Neural cell (in vitro differentiated cells): Measurements from ENCODE around the gene SDK1. TPM values are rescaled to one million over a fixed set of nuclear protein-coding genes. Genes with fewer than 3 reads are reported as not detected.
"Not testable (repeated sequence)": the region's sequence is repeated elsewhere in the genome, so short reads cannot be mapped to it uniquely, and the experiment has no call there.

ENCODE experiments used
- H2AFZ ChIP-seq: fragments of 200-600, 300-800 bp; sonication (generic), shearing (Covaris generic); 2 replicates; pipeline ENCODE4 v1.6.0; 2014; ENCODE audit warnings: low read depth, mild to moderate bottlenecking, antibody characterized with exemption, low read length, moderate library complexity
- H3F3A ChIP-seq: fragments of 200-600 bp; shearing (Covaris generic); 2 replicates; pipeline ENCODE4 v1.6.1; 2016; ENCODE audit warnings: mild to moderate bottlenecking, moderate library complexity, mixed read lengths, antibody characterized with exemption, low read length; ENCODE audit not compliant: insufficient read depth, poor library complexity, severe bottlenecking
- H3K27ac ChIP-seq: fragments of 200-600, 300-800 bp; sonication (generic), shearing (Covaris generic); 2 replicates; pipeline ENCODE4 v1.5.1; 2014; ENCODE audit warnings: mild to moderate bottlenecking, low read length, moderate library complexity
- H3K27me3 ChIP-seq: fragments of 300-800, 200-600 bp; sonication (generic), shearing (Covaris generic); 2 replicates; pipeline ENCODE4 v1.6.0; 2014; ENCODE audit warnings: mild to moderate bottlenecking, low read depth, low read length, moderate library complexity; ENCODE audit not compliant: insufficient read depth
- H3K36me3 ChIP-seq: fragments of 300-800, 200-600 bp; sonication (generic), shearing (Covaris generic); 2 replicates; pipeline ENCODE4 v1.5.1; 2014; ENCODE audit warnings: mild to moderate bottlenecking, antibody characterized with exemption, low read length, moderate library complexity; ENCODE audit not compliant: insufficient read depth
- H3K4me2 ChIP-seq: fragments of 300-800, 200-600 bp; sonication (generic), shearing (Covaris generic); 2 replicates; pipeline ENCODE4 v1.6.0; 2014; ENCODE audit warnings: mild to moderate bottlenecking, low read length
- H3K4me3 ChIP-seq: fragments of 300-800, 200-600 bp; sonication (generic), shearing (Covaris generic); 2 replicates; pipeline ENCODE4 v1.5.1; 2014; ENCODE audit warnings: mild to moderate bottlenecking, low read length, moderate library complexity
- H3K79me2 ChIP-seq: fragments of 200-600 bp; shearing (Covaris generic); replicated peaks from 2 replicates; pipeline ENCODE4 v1.6.0; 2014; ENCODE audit warnings: mild to moderate bottlenecking, low read length, moderate library complexity; ENCODE audit not compliant: insufficient read depth
- H3K9ac ChIP-seq: fragments of 300-800, 200-600 bp; sonication (generic), shearing (Covaris generic); 2 replicates; pipeline ENCODE4 v1.6.1; 2016; ENCODE audit warnings: mild to moderate bottlenecking, low read length, mixed read lengths
- H3K9me2 ChIP-seq: fragments of 200-600 bp; shearing (Covaris generic); 2 replicates; pipeline ENCODE4 v1.6.1; 2016; ENCODE audit warnings: mild to moderate bottlenecking, low read length, mixed read lengths; ENCODE audit not compliant: insufficient read depth
- H3K9me3 ChIP-seq: fragments of 200-600, 300-800 bp; sonication (generic), shearing (Covaris generic); 2 replicates; pipeline ENCODE4 v1.6.1; 2016; ENCODE audit warnings: mild to moderate bottlenecking, mixed run types, low read length, moderate library complexity, mixed read lengths
- H4K20me1 ChIP-seq: fragments of 200-600 bp; shearing (Covaris generic); 2 replicates; pipeline ENCODE4 v1.6.1; 2016; ENCODE audit warnings: mild to moderate bottlenecking, mixed run types; ENCODE audit not compliant: insufficient read depth
- EP300 ChIP-seq: fragments of 450-650 bp; conservative IDR thresholded peaks from 2 replicates; pipeline ENCODE4 v1.6.1; 2014; ENCODE audit warnings: antibody characterized with exemption, mild to moderate bottlenecking, moderate library complexity; ENCODE audit not compliant: poor library complexity, severe bottlenecking
- EZH2 ChIP-seq: fragments of 200-600, 300-800 bp; shearing (Covaris generic), sonication (generic); IDR thresholded peaks from 2 replicates; pipeline ENCODE4 v1.6.1; 2014; ENCODE audit warnings: antibody characterized with exemption, low read length, borderline replicate concordance, mild to moderate bottlenecking; ENCODE audit not compliant: insufficient read depth, poor library complexity, severe bottlenecking
- MXI1 ChIP-seq: fragments of 450-650 bp; conservative IDR thresholded peaks from 2 replicates; pipeline ENCODE4 v1.6.1; 2014; ENCODE audit warnings: antibody characterized with exemption, mild to moderate bottlenecking; ENCODE audit not compliant: poor library complexity, severe bottlenecking
- POLR2AphosphoS5 ChIP-seq: IDR thresholded peaks from 2 replicates; pipeline ENCODE4 v1.6.1; 2012
- RAD21 ChIP-seq: fragments of 450-650 bp; conservative IDR thresholded peaks from 2 replicates; pipeline ENCODE4 v1.6.1; 2014; ENCODE audit warnings: antibody characterized with exemption, mild to moderate bottlenecking, moderate library complexity
- REST ChIP-seq: IDR thresholded peaks from 2 replicates; pipeline ENCODE4 v1.6.1; 2012; ENCODE audit warnings: borderline replicate concordance
- SMC3 ChIP-seq: fragments of 450-650 bp; conservative IDR thresholded peaks from 2 replicates; pipeline ENCODE4 v1.6.1; 2014; ENCODE audit warnings: antibody characterized with exemption, mild to moderate bottlenecking, moderate library complexity; ENCODE audit not compliant: poor library complexity
- TAF1 ChIP-seq: IDR thresholded peaks from 2 replicates; pipeline ENCODE4 v1.6.1; 2012; ENCODE audit warnings: low read depth
- polyA plus RNA-seq: library from polyadenylated mRNA; depleted of rRNA; stranded (reverse); fragments of >200 nt; gene quantifications from 2 replicates; pipeline ENCODE4 v1.2.3, GENCODE V29; 2014
- TF ChIP-seq, protein P1 (sequence below): fragments of 450-650 bp; IDR thresholded peaks from 2 replicates; pipeline ENCODE4 v1.5.1; 2014; ENCODE audit warnings: antibody characterized with exemption, mild to moderate bottlenecking, moderate library complexity; ENCODE audit not compliant: poor library complexity, severe bottlenecking

Gene SDK1
- polyA plus RNA-seq, 1 donor from 2014 or later, result 2.7 TPM

DNA sequence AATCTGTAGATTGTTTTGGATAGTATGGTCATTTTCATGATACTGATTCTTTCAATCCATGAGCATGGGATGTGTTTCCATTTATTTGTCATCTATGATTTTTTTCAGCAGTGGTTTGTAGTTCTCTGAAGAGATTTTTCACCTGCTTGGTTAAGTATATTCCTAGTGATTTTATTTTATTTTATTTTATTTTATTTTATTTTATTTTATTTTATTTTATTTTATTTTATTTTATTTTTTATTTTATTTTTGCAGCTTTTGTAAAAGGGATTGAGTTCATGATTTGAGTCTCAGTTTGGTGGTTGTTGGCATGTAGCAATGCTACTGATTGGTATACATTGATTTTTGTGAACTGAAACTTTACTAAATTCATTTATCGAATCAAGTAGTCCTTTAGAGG is 404.2 kb downstream of the SDK1 start:
- TF ChIP-seq SMC3 (no peak), EP300 (no peak), EZH2 (no peak), MXI1 (no peak), REST (no peak), POLR2AphosphoS5 (no peak), TAF1 (no peak), RAD21 (no peak)
- TF ChIP-seq, protein P1, sequence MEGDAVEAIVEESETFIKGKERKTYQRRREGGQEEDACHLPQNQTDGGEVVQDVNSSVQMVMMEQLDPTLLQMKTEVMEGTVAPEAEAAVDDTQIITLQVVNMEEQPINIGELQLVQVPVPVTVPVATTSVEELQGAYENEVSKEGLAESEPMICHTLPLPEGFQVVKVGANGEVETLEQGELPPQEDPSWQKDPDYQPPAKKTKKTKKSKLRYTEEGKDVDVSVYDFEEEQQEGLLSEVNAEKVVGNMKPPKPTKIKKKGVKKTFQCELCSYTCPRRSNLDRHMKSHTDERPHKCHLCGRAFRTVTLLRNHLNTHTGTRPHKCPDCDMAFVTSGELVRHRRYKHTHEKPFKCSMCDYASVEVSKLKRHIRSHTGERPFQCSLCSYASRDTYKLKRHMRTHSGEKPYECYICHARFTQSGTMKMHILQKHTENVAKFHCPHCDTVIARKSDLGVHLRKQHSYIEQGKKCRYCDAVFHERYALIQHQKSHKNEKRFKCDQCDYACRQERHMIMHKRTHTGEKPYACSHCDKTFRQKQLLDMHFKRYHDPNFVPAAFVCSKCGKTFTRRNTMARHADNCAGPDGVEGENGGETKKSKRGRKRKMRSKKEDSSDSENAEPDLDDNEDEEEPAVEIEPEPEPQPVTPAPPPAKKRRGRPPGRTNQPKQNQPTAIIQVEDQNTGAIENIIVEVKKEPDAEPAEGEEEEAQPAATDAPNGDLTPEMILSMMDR, result no peak
- Histone ChIP-seq H3F3A (no peaks in the 10 kb centered on the region), H4K20me1 (no peaks in the 10 kb centered on the region), H3K9me3 (no peaks in the 10 kb centered on the region), H3K9ac (no peak overlapping the region), H3K36me3 (no peaks in the 10 kb centered on the region), H3K27ac (no peak overlapping the region), H3K27me3 (no peaks in the 10 kb centered on the region), H3K4me2 (no peak overlapping the region), H2AFZ (no peak overlapping the region), H3K4me3 (no peak overlapping the region), H3K9me2 (no peaks in the 10 kb centered on the region), H3K79me2 (no peaks in the 10 kb centered on the region)

DNA sequence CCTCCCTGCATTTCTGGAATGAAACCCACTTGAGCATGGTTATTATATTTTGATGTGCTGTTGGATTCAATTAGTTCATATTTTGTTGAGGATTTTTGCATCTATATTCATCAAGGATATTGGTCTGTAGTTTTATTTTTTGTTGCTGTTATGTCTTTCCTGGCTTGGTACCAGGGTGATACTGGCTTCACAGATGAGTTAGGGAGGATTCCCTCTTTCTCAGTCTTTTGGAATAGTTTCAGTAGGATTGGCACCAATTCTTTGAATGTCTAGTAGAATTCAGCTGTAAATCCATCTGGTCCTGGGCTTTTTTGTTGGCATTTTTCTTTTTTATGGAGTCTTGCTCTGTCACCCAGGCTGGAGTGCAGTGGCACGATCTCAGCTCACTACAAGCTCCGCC is 405.0 kb downstream of the SDK1 start:
- H3K27ac ChIP-seq, H2AFZ ChIP-seq, H3K9me2 ChIP-seq, H3K4me2 ChIP-seq, H4K20me1 ChIP-seq, H3K4me3 ChIP-seq, H3F3A ChIP-seq, H3K79me2 ChIP-seq, H3K9me3 ChIP-seq, H3K27me3 ChIP-seq, H3K9ac ChIP-seq, H3K36me3 ChIP-seq: not testable (repeated sequence)

GRCh38 chr7:3710122-3710521 is 409.1 kb downstream of the SDK1 start:
- no peaks in the 10 kb centered on the region for H3K79me2 ChIP-seq
- no peaks in the 10 kb centered on the region for H3K36me3 ChIP-seq
- no peaks in the 10 kb centered on the region for H4K20me1 ChIP-seq
- H2AFZ ChIP-seq, result no peak overlapping the region
- no peaks in the 10 kb centered on the region for H3K9me2 ChIP-seq
- no peaks in the 10 kb centered on the region for H3K9me3 ChIP-seq
- no peak overlapping the region for H3K4me3 ChIP-seq
- H3F3A ChIP-seq, result no peaks in the 10 kb centered on the region
- H3K4me2 ChIP-seq, result no peak overlapping the region
- no peak overlapping the region for H3K27ac ChIP-seq
- no peak overlapping the region for H3K9ac ChIP-seq
- H3K27me3 ChIP-seq, result no peaks in the 10 kb centered on the region
- TF ChIP-seq TAF1 (no peak), SMC3 (no peak), EZH2 (no peak), MXI1 (no peak), EP300 (no peak), REST (no peak), RAD21 (no peak), POLR2AphosphoS5 (no peak)
- TF ChIP-seq, protein P1, result no peak
